ENCODE data around the gene SPATA31D1. TPM values are rescaled to one million over a fixed set of nuclear protein-coding genes. Genes with fewer than 3 reads are reported as not detected.
A peak's percentile ranks its signal among the peaks of the same experiment; 100 is the strongest.

The SPATA31D1 gene
- total and polyA plus RNA-seq, 2 donors (not counting 1 experiment from before 2014, with no cell fraction given) = not detected

GRCh38 chr9:81976351-81976750 lies 12.2 kb upstream of the SPATA31D1 start:
- no peaks in the 10 kb centered on the region for H3K27me3 ChIP-seq (ENCODE audit: control insufficient read depth, insufficient read depth, low read length)
- no peaks in the 10 kb centered on the region for H3K36me3 ChIP-seq (ENCODE audit: control insufficient read depth, insufficient read depth, low read length)
- H3K9me3 ChIP-seq (ENCODE audit: control insufficient read depth, insufficient read depth, low read depth, low read length) = no peaks in the 10 kb centered on the region
- H3K79me2 ChIP-seq (ENCODE audit: control insufficient read depth, insufficient read depth, low read length) = no peaks in the 10 kb centered on the region
- H3K4me1 ChIP-seq (ENCODE audit: control insufficient read depth, extremely low read depth, insufficient read depth, low read length) = no peaks in the 10 kb centered on the region
- H3K4me2 ChIP-seq (ENCODE audit: extremely low read depth, insufficient read depth, low read length) = no peak overlapping the region
- no peaks in the 10 kb centered on the region for H4K20me1 ChIP-seq (ENCODE audit: control insufficient read depth, extremely low read depth, insufficient read depth, low read length)
- TF ChIP-seq EZH2 (IDR thresholded peaks at IDR 0.05; ENCODE audit: low read length, missing control alignments) (no peak), CTCF (conservative IDR thresholded peaks at IDR 0.05 in 1 of 2, IDR thresholded peaks at IDR 0.05 in 1 of 2; ENCODE audit: low read depth in 1 of 2, low read length in 2 of 2) (no peak)
- H2AFZ ChIP-seq (ENCODE audit: low read length) = no peak overlapping the region
- no peak overlapping the region for H3K4me3 ChIP-seq (replicated peaks in 1 of 4; ENCODE audit: control extremely low read depth in 1 of 4, insufficient read depth in 1 of 4, low read depth in 3 of 4, low read length in 4 of 4)
- no peak for DNase-seq (ENCODE audit: low read depth in 2 of 2)
- H3K9ac ChIP-seq (ENCODE audit: insufficient read depth, low read length) = no peak overlapping the region
- H3K27ac ChIP-seq (ENCODE audit: insufficient read depth, low read length) = no peak overlapping the region

- no peaks in the 10 kb centered on the region for H3K9me3 ChIP-seq (ENCODE audit: control insufficient read depth, insufficient read depth, low read depth, low read length)
- no peaks in the 10 kb centered on the region for H4K20me1 ChIP-seq (ENCODE audit: control insufficient read depth, extremely low read depth, insufficient read depth, low read length)
- H3K9ac ChIP-seq (ENCODE audit: insufficient read depth, low read length) = no peak overlapping the region
- H3K4me3 ChIP-seq (replicated peaks in 1 of 4; ENCODE audit: control extremely low read depth in 1 of 4, insufficient read depth in 1 of 4, low read depth in 3 of 4, low read length in 4 of 4) = no peak overlapping the region
- no peak for TF ChIP-seq CTCF (conservative IDR thresholded peaks at IDR 0.05 in 1 of 2, IDR thresholded peaks at IDR 0.05 in 1 of 2; ENCODE audit: low read depth in 1 of 2, low read length in 2 of 2)
- TF ChIP-seq EZH2 (IDR thresholded peaks at IDR 0.05; ENCODE audit: low read length, missing control alignments) = no peak
- no peak overlapping the region for H3K4me2 ChIP-seq (ENCODE audit: extremely low read depth, insufficient read depth, low read length)
- no peak overlapping the region for H2AFZ ChIP-seq (ENCODE audit: low read length)
- H3K36me3 ChIP-seq (ENCODE audit: control insufficient read depth, insufficient read depth, low read length) = no peaks in the 10 kb centered on the region
- no peak overlapping the region for H3K27ac ChIP-seq (ENCODE audit: insufficient read depth, low read length)
- DNase-seq (ENCODE audit: low read depth in 2 of 2) = peak in 1 of 2 donors; percentile 58
- H3K79me2 ChIP-seq (ENCODE audit: control insufficient read depth, insufficient read depth, low read length) = no peaks in the 10 kb centered on the region
- no peaks in the 10 kb centered on the region for H3K27me3 ChIP-seq (ENCODE audit: control insufficient read depth, insufficient read depth, low read length)
- no peaks in the 10 kb centered on the region for H3K4me1 ChIP-seq (ENCODE audit: control insufficient read depth, extremely low read depth, insufficient read depth, low read length)
These were observed 9.4 kb upstream of the SPATA31D1 start for GRCh38 chr9:81979196-81979595.

- H3K79me2 ChIP-seq (ENCODE audit: control insufficient read depth, insufficient read depth, low read length) = no peaks in the 10 kb centered on the region
- H3K9me3 ChIP-seq (ENCODE audit: control insufficient read depth, insufficient read depth, low read depth, low read length) = no peaks in the 10 kb centered on the region
- no peak overlapping the region for H2AFZ ChIP-seq (ENCODE audit: low read length)
- peak in 1 of 2 donors; percentile 30 for DNase-seq (ENCODE audit: low read depth in 2 of 2)
- H3K9ac ChIP-seq (ENCODE audit: insufficient read depth, low read length) = no peak overlapping the region
- no peak overlapping the region for H3K4me2 ChIP-seq (ENCODE audit: extremely low read depth, insufficient read depth, low read length)
- H3K36me3 ChIP-seq (ENCODE audit: control insufficient read depth, insufficient read depth, low read length) = no peaks in the 10 kb centered on the region
- H4K20me1 ChIP-seq (ENCODE audit: control insufficient read depth, extremely low read depth, insufficient read depth, low read length) = no peaks in the 10 kb centered on the region
- no peak for TF ChIP-seq EZH2 (IDR thresholded peaks at IDR 0.05; ENCODE audit: low read length, missing control alignments)
- no peak for TF ChIP-seq CTCF (conservative IDR thresholded peaks at IDR 0.05 in 1 of 2, IDR thresholded peaks at IDR 0.05 in 1 of 2; ENCODE audit: low read depth in 1 of 2, low read length in 2 of 2)
- H3K27ac ChIP-seq (ENCODE audit: insufficient read depth, low read length) = no peak overlapping the region
- no peaks in the 10 kb centered on the region for H3K27me3 ChIP-seq (ENCODE audit: control insufficient read depth, insufficient read depth, low read length)
- no peaks in the 10 kb centered on the region for H3K4me1 ChIP-seq (ENCODE audit: control insufficient read depth, extremely low read depth, insufficient read depth, low read length)
- H3K4me3 ChIP-seq (replicated peaks in 1 of 4; ENCODE audit: control extremely low read depth in 1 of 4, insufficient read depth in 1 of 4, low read depth in 3 of 4, low read length in 4 of 4) = no peak overlapping the region
These were observed 8.0 kb upstream of the SPATA31D1 start for GRCh38 chr9:81980568-81980967.

All from fibroblast of lung (primary cell).